Astrocyte of the cerebellum (primary cell): ENCODE measurements around the gene ZNF138.

Source experiments
- DNase-seq: peaks from one replicate; pipeline ENCODE4 v3.0.0-alpha.2; 2011; ENCODE audit warnings: low read depth
- H3K4me3 ChIP-seq: 2 replicates; pipeline ENCODE4 v1.5.1; 2011; ENCODE audit warnings: mild to moderate bottlenecking, low read depth, low read length, moderate library complexity
- CTCF ChIP-seq: IDR thresholded peaks from 2 replicates; pipeline ENCODE4 v1.5.1; 2012; ENCODE audit warnings: low read length, low read depth, moderate library complexity, mild to moderate bottlenecking; ENCODE audit errors: missing control alignments
- in situ Hi-C: cut with HindIII; loops from 2 replicates; pipeline ENCODE4 v1.10.0; 2017; ENCODE audit warnings: low sequenced_read_pairs

The ZNF138 gene

GRCh38 chr7:64794171-64794844 is at the start of gene ZNF138:
Gene ZNF138 (plus strand): TSS chr7:64794428. CDS start chr7:64794569, 141 bp downstream.
- peak; percentile 91 for DNase-seq
- peak; percentile 4 for TF ChIP-seq CTCF
- peak within 1 kb of the TSS; percentile 64 for H3K4me3 ChIP-seq
- in situ Hi-C loops = no loop called here

- TF ChIP-seq CTCF = no peak
- no peak for DNase-seq
- in situ Hi-C loops = no loop called here
- no peak overlapping the region for H3K4me3 ChIP-seq
Observed at GRCh38 chr7:64744680-64745079, 49.5 kb upstream of the ZNF138 start.

- no peak overlapping the region for H3K4me3 ChIP-seq
- in situ Hi-C loops = no loop called here
- TF ChIP-seq CTCF = no peak
- DNase-seq = no peak
Observed at GRCh38 chr7:64747802-64748201, 46.4 kb upstream of the ZNF138 start.

- no peak for TF ChIP-seq CTCF
- DNase-seq = no peak
- in situ Hi-C loops = no loop called here
- no peak overlapping the region for H3K4me3 ChIP-seq
Observed at GRCh38 chr7:64753032-64753431, 41.2 kb upstream of the ZNF138 start.

- in situ Hi-C loops = no loop called here
- no peak for TF ChIP-seq CTCF
- no peak overlapping the region for H3K4me3 ChIP-seq
- no peak for DNase-seq
Observed at GRCh38 chr7:64755865-64756264, 38.4 kb upstream of the ZNF138 start.

GRCh38 chr7:64758151-64758550 is 36.1 kb upstream of the ZNF138 start:
- in situ Hi-C loops = no loop called here
- no peak overlapping the region for H3K4me3 ChIP-seq
- no peak for TF ChIP-seq CTCF
- DNase-seq = no peak

GRCh38 chr7:64768824-64769223 is 25.4 kb upstream of the ZNF138 start:
- H3K4me3 ChIP-seq = no peak overlapping the region
- TF ChIP-seq CTCF = no peak
- no peak for DNase-seq
- in situ Hi-C loops = no loop called here
